ENCODE results near the gene CARMIL1. TPM values are rescaled to one million over a fixed set of nuclear protein-coding genes. Genes with fewer than 3 reads are reported as not detected.

CARMIL1 gene
- total RNA-seq, 1 donor from 2014 or later: 3.4 TPM

GRCh38 chr6:25603251-25603650 lies 324.1 kb downstream of the CARMIL1 start:
- no peaks in the 10 kb centered on the region for H3K27me3 Mint-ChIP-seq
- ATAC-seq (ENCODE audit: low read depth) (no peak), DNase-seq (no peak)
- intact Hi-C loops (cut with micrococcal nuclease): loop anchor here (2.0 to 5.0 kb wide), 2 partner anchors 46 to 112 kb away; no protein-coding TSS in a partner anchor
- no peak overlapping the region for H3K4me3 Mint-ChIP-seq
- ChIA-PET POLR2A (no interaction called here), CTCF (interaction anchor here (1.3 to 4.9 kb wide), 3 partner anchors 9 to 380 kb away, joined by 3 to 26 read pairs (median 15); no protein-coding TSS in a partner anchor)
- no peaks in the 10 kb centered on the region for H3K4me1 Mint-ChIP-seq
- no peak overlapping the region for H3K27ac Mint-ChIP-seq
- H3K36me3 Mint-ChIP-seq (ENCODE audit: low read depth): peaks cover 8% of the 10 kb centered on the region
- no peaks in the 10 kb centered on the region for H3K9me3 Mint-ChIP-seq
- TF ChIP-seq, protein P1, sequence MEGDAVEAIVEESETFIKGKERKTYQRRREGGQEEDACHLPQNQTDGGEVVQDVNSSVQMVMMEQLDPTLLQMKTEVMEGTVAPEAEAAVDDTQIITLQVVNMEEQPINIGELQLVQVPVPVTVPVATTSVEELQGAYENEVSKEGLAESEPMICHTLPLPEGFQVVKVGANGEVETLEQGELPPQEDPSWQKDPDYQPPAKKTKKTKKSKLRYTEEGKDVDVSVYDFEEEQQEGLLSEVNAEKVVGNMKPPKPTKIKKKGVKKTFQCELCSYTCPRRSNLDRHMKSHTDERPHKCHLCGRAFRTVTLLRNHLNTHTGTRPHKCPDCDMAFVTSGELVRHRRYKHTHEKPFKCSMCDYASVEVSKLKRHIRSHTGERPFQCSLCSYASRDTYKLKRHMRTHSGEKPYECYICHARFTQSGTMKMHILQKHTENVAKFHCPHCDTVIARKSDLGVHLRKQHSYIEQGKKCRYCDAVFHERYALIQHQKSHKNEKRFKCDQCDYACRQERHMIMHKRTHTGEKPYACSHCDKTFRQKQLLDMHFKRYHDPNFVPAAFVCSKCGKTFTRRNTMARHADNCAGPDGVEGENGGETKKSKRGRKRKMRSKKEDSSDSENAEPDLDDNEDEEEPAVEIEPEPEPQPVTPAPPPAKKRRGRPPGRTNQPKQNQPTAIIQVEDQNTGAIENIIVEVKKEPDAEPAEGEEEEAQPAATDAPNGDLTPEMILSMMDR (IDR thresholded peaks at IDR 0.05): no peak

GRCh38 chr6:25606151-25606550 lies 327.0 kb downstream of the CARMIL1 start:
- H3K27me3 Mint-ChIP-seq: no peaks in the 10 kb centered on the region
- H3K9me3 Mint-ChIP-seq: no peaks in the 10 kb centered on the region
- H3K36me3 Mint-ChIP-seq (ENCODE audit: low read depth): peaks cover 5% of the 10 kb centered on the region
- ATAC-seq (ENCODE audit: low read depth): no peak
- intact Hi-C loops (cut with micrococcal nuclease): no loop called here
- DNase-seq: no peak
- no peak overlapping the region for H3K4me3 Mint-ChIP-seq
- H3K27ac Mint-ChIP-seq: no peak overlapping the region
- H3K4me1 Mint-ChIP-seq: no peaks in the 10 kb centered on the region
- CTCF ChIA-PET: interaction anchor here (1.0 kb wide), 1 partner anchor 10 kb away, joined by 3 read pairs; no protein-coding TSS in a partner anchor
- TF ChIP-seq, protein P1 (IDR thresholded peaks at IDR 0.05): no peak
- POLR2A ChIA-PET: no interaction called here

DNA sequence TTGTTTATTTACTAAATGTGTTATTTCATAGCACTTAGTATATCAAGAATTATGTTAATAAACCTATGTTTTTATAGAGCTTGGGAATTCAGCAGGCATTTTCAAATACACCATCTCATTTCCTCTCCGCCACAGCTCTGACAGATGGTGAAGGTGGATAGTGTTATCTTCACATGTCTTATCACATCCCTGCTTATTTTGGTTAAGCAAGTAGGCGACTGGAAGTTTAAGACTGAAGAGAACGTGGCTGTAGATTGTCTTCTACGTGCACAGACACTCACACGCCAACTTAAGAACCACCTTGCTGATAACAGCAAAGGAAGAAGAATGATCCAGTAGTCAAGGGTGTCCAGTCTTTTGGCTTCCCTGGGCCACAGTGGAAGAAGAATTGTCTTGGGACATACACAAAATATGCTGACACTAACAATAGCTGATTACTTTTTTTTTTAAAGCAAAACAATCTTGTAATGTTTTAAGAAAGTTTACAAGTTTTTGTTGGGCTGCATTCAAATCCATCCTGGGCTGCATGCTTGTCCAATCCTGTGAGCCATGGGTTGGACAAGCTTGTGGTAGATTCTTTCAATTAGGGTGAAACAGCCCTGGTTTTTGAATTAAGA lies 329.5 kb downstream of the CARMIL1 start:
- DNase-seq (no peak), ATAC-seq (ENCODE audit: low read depth) (no peak)
- intact Hi-C loops (cut with micrococcal nuclease): no loop called here
- H3K4me1 Mint-ChIP-seq: peaks cover 6% of the 10 kb centered on the region
- H3K9me3 Mint-ChIP-seq: no peaks in the 10 kb centered on the region
- peaks cover 17% of the 10 kb centered on the region for H3K36me3 Mint-ChIP-seq (ENCODE audit: low read depth)
- H3K27me3 Mint-ChIP-seq: no peaks in the 10 kb centered on the region
- H3K27ac Mint-ChIP-seq: no peak overlapping the region
- TF ChIP-seq, protein P1 (IDR thresholded peaks at IDR 0.05): no peak
- ChIA-PET CTCF (interaction anchor here (1.2 to 1.6 kb wide), 2 partner anchors 9 to 385 kb away, joined by 4 to 7 read pairs; no protein-coding TSS in a partner anchor), POLR2A (no interaction called here)
- H3K4me3 Mint-ChIP-seq: no peak overlapping the region

GRCh38 chr6:25612666-25613065 lies 333.5 kb downstream of the CARMIL1 start:
- ATAC-seq (ENCODE audit: low read depth) (no peak), DNase-seq (no peak)
- Mint-ChIP-seq H3K4me3 (no peak overlapping the region), H3K27ac (no peak overlapping the region), H3K9me3 (no peaks in the 10 kb centered on the region), H3K27me3 (peaks cover 3% of the 10 kb centered on the region), H3K4me1 (peaks cover 6% of the 10 kb centered on the region), H3K36me3 (ENCODE audit: low read depth) (peaks cover 16% of the 10 kb centered on the region)
- intact Hi-C loops (cut with micrococcal nuclease): no loop called here
- POLR2A ChIA-PET: no interaction called here
- CTCF ChIA-PET: interaction anchor here (0.8 kb wide), 1 partner anchor 10 kb away, joined by 3 read pairs; no protein-coding TSS in a partner anchor
- TF ChIP-seq, protein P1 (IDR thresholded peaks at IDR 0.05): no peak

DNA sequence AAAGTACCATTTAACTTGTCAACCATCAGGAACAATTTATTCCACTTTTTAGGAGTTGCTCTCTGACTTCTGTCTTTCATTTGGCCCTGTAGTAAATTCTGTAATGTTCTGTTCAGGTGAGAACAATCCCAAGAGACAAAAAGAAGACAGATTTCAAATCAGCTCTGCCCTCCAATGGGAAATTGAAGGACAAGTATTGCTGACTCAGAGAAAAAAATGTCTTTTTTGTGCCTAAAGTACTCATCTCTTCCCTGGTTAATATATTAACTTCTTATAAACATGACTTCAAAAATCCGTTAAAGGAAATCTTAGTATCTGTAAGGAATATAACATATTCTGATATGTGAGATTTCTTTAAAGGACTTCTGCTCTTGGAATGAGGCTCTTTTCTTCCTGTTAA lies 334.2 kb downstream of the CARMIL1 start:
- intact Hi-C loops (cut with micrococcal nuclease): no loop called here
- Mint-ChIP-seq H3K27ac (no peak overlapping the region), H3K9me3 (no peaks in the 10 kb centered on the region), H3K4me3 (no peak overlapping the region), H3K27me3 (peaks cover 3% of the 10 kb centered on the region), H3K36me3 (ENCODE audit: low read depth) (peaks cover 14% of the 10 kb centered on the region), H3K4me1 (peaks cover 12% of the 10 kb centered on the region)
- ATAC-seq (ENCODE audit: low read depth) (no peak), DNase-seq (no peak)
- ChIA-PET POLR2A (no interaction called here), CTCF (no interaction called here)
- TF ChIP-seq, protein P1 (IDR thresholded peaks at IDR 0.05): no peak
